Caco-2 (cell line): ENCODE measurements around the gene KCNH3. TPM values are rescaled to one million over a fixed set of nuclear protein-coding genes. Genes with fewer than 3 reads are reported as not detected.

Source experiments
- BruUV-seq: library from RNA; stranded (reverse); fragments of 400-500 nt; replicated peaks from 2 replicates; lab custom pipeline; 2021; lab: Mats Ljungman, UMichigan
- CTCF ChIA-PET: fragments of 300-600 bp; sonication (Branson Sonifier 250); formaldehyde crosslinking; loops from one replicate; lab custom pipeline; 2022; ENCODE audit warnings: antibody characterized with exemption; lab: Charles Lee
- POLR2A ChIA-PET: fragments of 300-600 bp; sonication (Branson Sonifier 250); formaldehyde crosslinking; loops from one replicate; lab custom pipeline; 2022; ENCODE audit warnings: antibody characterized with exemption; lab: Charles Lee
- DNase-seq, 2 experiments: peaks; one replicate each; pipeline versions ENCODE4 v3.0.0 to v3.0.0-alpha.2; 2020 to 2022
- H3K27me3 ChIP-seq: replicated peaks from 2 replicates; pipeline ENCODE4 v1.6.0; 2011; ENCODE audit warnings: low read length; ENCODE audit not compliant: control insufficient read depth, insufficient read depth
- H3K36me3 ChIP-seq: 2 replicates; pipeline ENCODE4 v1.5.1; 2011; ENCODE audit warnings: low read length; ENCODE audit not compliant: control insufficient read depth, insufficient read depth
- H3K4me1 ChIP-seq: fragments of 250-450 bp; sonication (Bioruptor Pico); 2 replicates; pipeline ENCODE4 v1.5.1; 2020; ENCODE audit warnings: mild to moderate bottlenecking
- H3K4me3 ChIP-seq: 2 replicates; pipeline ENCODE4 v1.5.1; 2011; ENCODE audit warnings: low read depth, mild to moderate bottlenecking, control low read depth, low read length
- H3K9me3 ChIP-seq: fragments of 250-450 bp; sonication (Bioruptor Pico); 2 replicates; pipeline ENCODE4 v1.5.1; 2020; ENCODE audit warnings: mild to moderate bottlenecking, moderate library complexity
- H3K27ac Mint-ChIP-seq: one replicate; pipeline ENCODE4 v1.8.0; 2022; ENCODE audit warnings: mixed read lengths; ENCODE audit not compliant: unreplicated experiment
- H3K27me3 Mint-ChIP-seq: one replicate; pipeline ENCODE4 v1.8.0; 2022; ENCODE audit warnings: mixed read lengths; ENCODE audit not compliant: insufficient read depth, unreplicated experiment
- H3K36me3 Mint-ChIP-seq: one replicate; pipeline ENCODE4 v1.8.0; 2022; ENCODE audit warnings: mild to moderate bottlenecking, mixed read lengths; ENCODE audit not compliant: insufficient read depth, unreplicated experiment
- H3K4me1 Mint-ChIP-seq: one replicate; pipeline ENCODE4 v1.8.0; 2022; ENCODE audit warnings: low read depth, mixed read lengths; ENCODE audit not compliant: unreplicated experiment
- H3K4me3 Mint-ChIP-seq: one replicate; pipeline ENCODE4 v1.8.0; 2022; ENCODE audit warnings: mild to moderate bottlenecking, moderate library complexity, mixed read lengths; ENCODE audit not compliant: unreplicated experiment
- H3K9me3 Mint-ChIP-seq: one replicate; pipeline ENCODE4 v1.8.0; 2022; ENCODE audit warnings: mixed read lengths; ENCODE audit not compliant: unreplicated experiment
- intact Hi-C: fragments of 100-400 bp; cut with micrococcal nuclease; formaldehyde crosslinking; loops from one replicate; pipeline ENCODE4 v1.10.0; 2022; ENCODE audit not compliant: unreplicated experiment
- total RNA-seq: library from RNA; stranded (reverse); gene quantifications from 2 replicates; pipeline ENCODE4 v1.2.3, GENCODE V29; 2022
- TF ChIP-seq, protein P1 (sequence below), 2 experiments: fragments of 200-600 bp in 1 of 2; IDR thresholded peaks; 1 replicate in 1 of 2; 2 replicates in 1 of 2; pipeline versions ENCODE4 v1.5.1 to v1.8.0; 2011 to 2022; ENCODE audit warnings: antibody characterized with exemption in 1 of 2, control low read depth in 1 of 2, inconsistent platforms in 1 of 2, low read depth in 1 of 2, low read length in 1 of 2, mild to moderate bottlenecking in 1 of 2, moderate library complexity in 1 of 2; ENCODE audit not compliant: insufficient read depth in 1 of 2, severe bottlenecking in 1 of 2, unreplicated experiment in 1 of 2

KCNH3 gene
- total RNA-seq, 1 experiment from 2014 or later: 0.27 TPM

DNA sequence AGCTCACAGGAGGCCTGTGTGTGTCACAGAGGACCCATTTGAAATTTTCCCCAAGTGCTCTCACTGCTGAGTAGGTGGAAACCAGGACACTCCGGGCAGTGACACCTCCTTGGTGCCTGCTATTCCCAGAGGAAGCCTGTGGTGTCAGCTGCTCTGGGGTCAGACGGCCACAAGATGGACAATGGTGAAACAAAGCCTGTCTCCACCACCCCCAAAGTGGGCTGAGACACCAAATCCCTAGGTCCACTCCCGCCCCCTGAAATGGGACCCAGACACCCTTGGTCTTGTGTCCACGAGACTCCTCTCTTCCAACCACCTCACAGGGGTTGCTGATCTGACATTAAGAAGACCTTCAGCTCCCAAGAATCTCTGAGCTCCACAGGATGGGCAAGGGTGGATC lies 7.0 kb downstream of the KCNH3 start:
- H3K27me3 ChIP-seq: no peaks in the 10 kb centered on the region
- TF ChIP-seq, protein P1, sequence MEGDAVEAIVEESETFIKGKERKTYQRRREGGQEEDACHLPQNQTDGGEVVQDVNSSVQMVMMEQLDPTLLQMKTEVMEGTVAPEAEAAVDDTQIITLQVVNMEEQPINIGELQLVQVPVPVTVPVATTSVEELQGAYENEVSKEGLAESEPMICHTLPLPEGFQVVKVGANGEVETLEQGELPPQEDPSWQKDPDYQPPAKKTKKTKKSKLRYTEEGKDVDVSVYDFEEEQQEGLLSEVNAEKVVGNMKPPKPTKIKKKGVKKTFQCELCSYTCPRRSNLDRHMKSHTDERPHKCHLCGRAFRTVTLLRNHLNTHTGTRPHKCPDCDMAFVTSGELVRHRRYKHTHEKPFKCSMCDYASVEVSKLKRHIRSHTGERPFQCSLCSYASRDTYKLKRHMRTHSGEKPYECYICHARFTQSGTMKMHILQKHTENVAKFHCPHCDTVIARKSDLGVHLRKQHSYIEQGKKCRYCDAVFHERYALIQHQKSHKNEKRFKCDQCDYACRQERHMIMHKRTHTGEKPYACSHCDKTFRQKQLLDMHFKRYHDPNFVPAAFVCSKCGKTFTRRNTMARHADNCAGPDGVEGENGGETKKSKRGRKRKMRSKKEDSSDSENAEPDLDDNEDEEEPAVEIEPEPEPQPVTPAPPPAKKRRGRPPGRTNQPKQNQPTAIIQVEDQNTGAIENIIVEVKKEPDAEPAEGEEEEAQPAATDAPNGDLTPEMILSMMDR (IDR thresholded peaks at IDR 0.05; ENCODE audit: insufficient read depth in 1 of 2, low read depth in 1 of 2, low read length in 1 of 2, severe bottlenecking in 1 of 2, unreplicated experiment in 1 of 2): no peak
- Mint-ChIP-seq H3K27me3 (no peaks in the 10 kb centered on the region), H3K36me3 (no peaks in the 10 kb centered on the region), H3K4me3 (no peak overlapping the region), H3K9me3 (no peaks in the 10 kb centered on the region), H3K4me1 (no peaks in the 10 kb centered on the region), H3K27ac (no peak overlapping the region)
- H3K4me1 ChIP-seq: peaks cover 3% of the 10 kb centered on the region; the same call in 1 of the 2 replicates
- DNase-seq: no peak
- CTCF ChIA-PET: interaction anchor here (0.5 kb wide), 1 partner anchor 688 kb away, joined by 4 read pairs; no protein-coding TSS in a partner anchor
- no TSS peak for BruUV-seq
- no peaks in the 10 kb centered on the region; the same call in 1 of the 2 replicates for H3K9me3 ChIP-seq
- POLR2A ChIA-PET: interaction anchor here (0.6 kb wide), 1 partner anchor 37 kb away, joined by 4 read pairs; no protein-coding TSS in a partner anchor
- no peak overlapping the region for H3K4me3 ChIP-seq
- intact Hi-C loops: no loop called here
- no peaks in the 10 kb centered on the region for H3K36me3 ChIP-seq

GRCh38 chr12:49546481-49546880 lies 7.7 kb downstream of the KCNH3 start:
- no peak overlapping the region for H3K27ac Mint-ChIP-seq

GRCh38 chr12:49547090-49547690 lies 8.4 kb downstream of the KCNH3 start:
- no peaks in the 10 kb centered on the region for H3K27me3 ChIP-seq
- POLR2A ChIA-PET: no interaction called here
- Mint-ChIP-seq H3K4me3 (no peak overlapping the region), H3K36me3 (no peaks in the 10 kb centered on the region), H3K9me3 (no peaks in the 10 kb centered on the region), H3K4me1 (no peaks in the 10 kb centered on the region), H3K27me3 (no peaks in the 10 kb centered on the region), H3K27ac (no peak overlapping the region)
- H3K4me3 ChIP-seq: no peak overlapping the region
- TF ChIP-seq, protein P1 (IDR thresholded peaks at IDR 0.05; ENCODE audit: insufficient read depth in 1 of 2, low read depth in 1 of 2, low read length in 1 of 2, severe bottlenecking in 1 of 2, unreplicated experiment in 1 of 2): no peak
- DNase-seq: no peak
- no TSS peak for BruUV-seq
- no peaks in the 10 kb centered on the region; the same call in 1 of the 2 replicates for H3K9me3 ChIP-seq
- intact Hi-C loops: no loop called here
- H3K4me1 ChIP-seq: peaks cover 3% of the 10 kb centered on the region; the same call in 1 of the 2 replicates
- CTCF ChIA-PET: interaction anchor here (0.9 kb wide), 1 partner anchor 216 kb away, joined by 3 read pairs; no protein-coding TSS in a partner anchor
- no peaks in the 10 kb centered on the region for H3K36me3 ChIP-seq

More at GRCh38 chr12:49546481-49546880, 7.7 kb downstream of the KCNH3 start:
- Mint-ChIP-seq H3K4me3 (no peak overlapping the region), H3K4me1 (no peaks in the 10 kb centered on the region), H3K27me3 (no peaks in the 10 kb centered on the region), H3K36me3 (no peaks in the 10 kb centered on the region), H3K9me3 (no peaks in the 10 kb centered on the region)
- no TSS peak for BruUV-seq
- no peaks in the 10 kb centered on the region for H3K27me3 ChIP-seq
- no peaks in the 10 kb centered on the region; the same call in 1 of the 2 replicates for H3K9me3 ChIP-seq
- TF ChIP-seq, protein P1 (IDR thresholded peaks at IDR 0.05; ENCODE audit: insufficient read depth in 1 of 2, low read depth in 1 of 2, low read length in 1 of 2, severe bottlenecking in 1 of 2, unreplicated experiment in 1 of 2): no peak
- H3K36me3 ChIP-seq: no peaks in the 10 kb centered on the region
- ChIA-PET CTCF (no interaction called here), POLR2A (no interaction called here)
- peaks cover 3% of the 10 kb centered on the region; the same call in 1 of the 2 replicates for H3K4me1 ChIP-seq
- intact Hi-C loops: no loop called here
- no peak overlapping the region for H3K4me3 ChIP-seq
- DNase-seq: no peak
